Measurements from ENCODE around the gene PHLDA3.

Gene PHLDA3

DNA sequence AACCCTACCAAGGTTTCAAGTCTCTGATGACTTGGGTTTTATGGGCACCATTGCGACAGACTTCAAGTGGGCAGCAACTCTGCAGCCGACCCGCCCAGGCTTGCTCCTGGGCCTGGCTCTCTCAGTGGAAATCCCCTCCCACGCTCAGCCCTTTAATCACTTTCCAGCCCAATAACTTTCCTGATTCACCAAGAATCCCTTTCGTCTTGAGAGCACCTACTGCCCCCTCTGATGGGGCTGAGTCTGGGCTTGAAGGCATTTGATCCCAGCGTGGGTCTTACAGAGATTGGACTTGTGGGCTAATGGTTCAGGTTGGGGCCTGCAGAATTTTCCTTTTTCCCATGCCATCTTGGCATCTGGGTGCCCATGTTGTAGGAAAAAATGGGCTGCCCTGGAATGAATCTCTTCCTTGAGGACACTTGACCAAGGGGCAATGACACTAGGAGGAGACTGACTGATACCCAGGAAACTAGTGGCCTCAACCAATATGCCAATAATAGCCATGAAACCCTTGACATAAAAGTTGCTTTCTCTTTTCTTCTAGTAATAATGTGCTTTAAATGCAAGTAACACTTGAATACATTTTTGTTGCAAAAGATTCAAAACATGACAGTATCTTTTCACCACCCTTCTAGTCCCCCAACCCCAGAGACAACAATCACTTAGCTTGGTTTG is 7.8 kb upstream of the PHLDA3 start:
- Histone ChIP-seq H3K79me2 (ENCODE audit: insufficient read depth, low read length) (no peaks in the 10 kb centered on the region), H3K9ac (ENCODE audit: low read length) (no peak overlapping the region), H3K4me1 (ENCODE audit: insufficient read depth, low read length, severe bottlenecking) (peaks cover 17% of the 10 kb centered on the region), H3K27me3 (ENCODE audit: insufficient read depth, low read length) (0 out of 2 replicates have a peak, but pooled peaks cover 4% of the 10 kb centered on the region), H3K27ac (ENCODE audit: low read depth, low read length, poor library complexity, severe bottlenecking) (no peak overlapping the region), H3K9me2 (ENCODE audit: low read depth, low read length) (no peaks in the 10 kb centered on the region), H4K20me1 (ENCODE audit: insufficient read depth, low read length) (no peaks in the 10 kb centered on the region), H3K4me2 (ENCODE audit: low read length) (no peak overlapping the region), H3K9me3 (ENCODE audit: low read length) (no peaks in the 10 kb centered on the region), H2AFZ (ENCODE audit: low read length) (no peak overlapping the region), H3K4me3 (ENCODE audit: low read depth, low read length, poor library complexity, severe bottlenecking) (no peak overlapping the region), H3F3A (ENCODE audit: insufficient read depth, low read length) (no peaks in the 10 kb centered on the region), H3K36me3 (ENCODE audit: insufficient read depth, low read length) (no peaks in the 10 kb centered on the region)
- TF ChIP-seq, protein P1, sequence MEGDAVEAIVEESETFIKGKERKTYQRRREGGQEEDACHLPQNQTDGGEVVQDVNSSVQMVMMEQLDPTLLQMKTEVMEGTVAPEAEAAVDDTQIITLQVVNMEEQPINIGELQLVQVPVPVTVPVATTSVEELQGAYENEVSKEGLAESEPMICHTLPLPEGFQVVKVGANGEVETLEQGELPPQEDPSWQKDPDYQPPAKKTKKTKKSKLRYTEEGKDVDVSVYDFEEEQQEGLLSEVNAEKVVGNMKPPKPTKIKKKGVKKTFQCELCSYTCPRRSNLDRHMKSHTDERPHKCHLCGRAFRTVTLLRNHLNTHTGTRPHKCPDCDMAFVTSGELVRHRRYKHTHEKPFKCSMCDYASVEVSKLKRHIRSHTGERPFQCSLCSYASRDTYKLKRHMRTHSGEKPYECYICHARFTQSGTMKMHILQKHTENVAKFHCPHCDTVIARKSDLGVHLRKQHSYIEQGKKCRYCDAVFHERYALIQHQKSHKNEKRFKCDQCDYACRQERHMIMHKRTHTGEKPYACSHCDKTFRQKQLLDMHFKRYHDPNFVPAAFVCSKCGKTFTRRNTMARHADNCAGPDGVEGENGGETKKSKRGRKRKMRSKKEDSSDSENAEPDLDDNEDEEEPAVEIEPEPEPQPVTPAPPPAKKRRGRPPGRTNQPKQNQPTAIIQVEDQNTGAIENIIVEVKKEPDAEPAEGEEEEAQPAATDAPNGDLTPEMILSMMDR (IDR thresholded peaks at IDR 0.05; ENCODE audit: low read length) = no peak
- TF ChIP-seq EZH2 (IDR thresholded peaks at IDR 0.05; ENCODE audit: borderline replicate concordance, low read length) = no peak

DNA sequence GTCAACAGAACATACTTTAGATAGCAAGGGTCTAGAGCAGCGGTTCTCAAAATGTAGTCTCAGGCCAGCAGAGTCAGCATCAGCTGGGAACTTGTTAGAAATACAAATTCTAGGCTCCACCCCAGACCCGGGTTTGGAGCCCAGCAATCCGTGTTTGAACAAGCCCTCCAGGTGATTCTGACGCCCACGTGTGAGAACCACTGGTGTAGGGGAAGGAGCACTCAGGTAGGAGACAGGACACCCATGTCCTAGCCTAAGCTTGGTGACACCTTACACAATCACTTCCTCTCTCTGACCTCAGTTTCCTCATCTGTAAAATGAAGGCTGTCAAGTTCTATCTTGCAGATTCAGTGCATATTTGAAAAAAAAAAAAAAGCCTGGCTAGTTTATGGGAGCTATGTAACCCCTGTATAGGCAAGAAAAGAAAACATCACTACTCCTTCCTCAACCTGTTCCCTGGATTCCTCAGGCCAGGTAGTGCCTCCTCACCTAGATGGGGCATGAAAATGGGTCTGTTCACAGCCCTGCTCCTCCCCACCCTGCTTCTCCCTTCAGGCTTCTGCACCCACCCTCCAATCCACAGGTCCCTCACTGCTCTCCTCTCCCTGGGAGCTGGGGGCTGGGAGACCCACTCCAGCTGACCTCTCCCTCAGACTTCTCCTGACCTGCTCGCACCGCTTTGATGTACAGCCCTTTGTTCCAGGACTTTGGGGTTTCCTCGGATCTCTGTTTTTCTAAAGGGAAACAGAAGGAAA is 7.1 kb upstream of the PHLDA3 start:
- no peak overlapping the region for H3K4me2 ChIP-seq (ENCODE audit: low read length)
- no peak for TF ChIP-seq EZH2 (IDR thresholded peaks at IDR 0.05; ENCODE audit: borderline replicate concordance, low read length)
- TF ChIP-seq, protein P1 (IDR thresholded peaks at IDR 0.05; ENCODE audit: low read length) = no peak
- peaks cover 10% of the 10 kb centered on the region for H3K4me1 ChIP-seq (ENCODE audit: insufficient read depth, low read length, severe bottlenecking)

DNA sequence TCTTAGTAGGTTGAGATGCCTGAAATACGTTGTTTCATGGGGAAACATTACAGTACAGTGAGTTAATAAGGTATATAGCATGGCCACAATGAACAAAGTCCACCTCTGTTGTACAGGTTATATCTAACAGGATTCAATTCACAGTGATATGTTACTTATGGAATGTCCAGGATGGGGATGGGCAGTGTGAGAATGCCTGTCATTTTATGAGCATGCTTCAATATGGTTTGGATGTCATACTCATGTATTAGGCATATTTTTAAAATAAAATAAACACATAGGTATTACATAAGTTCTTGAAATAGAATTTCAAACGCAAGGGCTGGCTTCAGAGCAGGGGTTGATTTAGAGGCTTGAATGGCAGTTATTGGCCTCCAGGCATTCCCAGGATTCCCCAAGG is 6.1 kb upstream of the PHLDA3 start:
- Histone ChIP-seq H2AFZ (ENCODE audit: low read length) (no peak overlapping the region), H3K4me3 (ENCODE audit: low read depth, low read length, poor library complexity, severe bottlenecking) (no peak overlapping the region), H3K9me2 (ENCODE audit: low read depth, low read length) (no peaks in the 10 kb centered on the region), H3K9ac (ENCODE audit: low read length) (no peak overlapping the region), H3K4me1 (ENCODE audit: insufficient read depth, low read length, severe bottlenecking) (peaks cover 2% of the 10 kb centered on the region), H3K79me2 (ENCODE audit: insufficient read depth, low read length) (no peaks in the 10 kb centered on the region), H3K27me3 (ENCODE audit: insufficient read depth, low read length) (0 out of 2 replicates have a peak, but pooled peaks cover 4% of the 10 kb centered on the region), H3K27ac (ENCODE audit: low read depth, low read length, poor library complexity, severe bottlenecking) (no peak overlapping the region), H4K20me1 (ENCODE audit: insufficient read depth, low read length) (no peaks in the 10 kb centered on the region), H3F3A (ENCODE audit: insufficient read depth, low read length) (no peaks in the 10 kb centered on the region), H3K4me2 (ENCODE audit: low read length) (no peak overlapping the region), H3K36me3 (ENCODE audit: insufficient read depth, low read length) (no peaks in the 10 kb centered on the region), H3K9me3 (ENCODE audit: low read length) (no peaks in the 10 kb centered on the region)
- TF ChIP-seq EZH2 (IDR thresholded peaks at IDR 0.05; ENCODE audit: borderline replicate concordance, low read length) = no peak

More for the DNA sequence above, 7.1 kb upstream of the PHLDA3 start:
- H3K9me2 ChIP-seq (ENCODE audit: low read depth, low read length) = no peaks in the 10 kb centered on the region
- H3K4me3 ChIP-seq (ENCODE audit: low read depth, low read length, poor library complexity, severe bottlenecking) = no peak overlapping the region
- no peak overlapping the region for H3K9ac ChIP-seq (ENCODE audit: low read length)
- H2AFZ ChIP-seq (ENCODE audit: low read length) = no peak overlapping the region
- no peaks in the 10 kb centered on the region for H3K9me3 ChIP-seq (ENCODE audit: low read length)
- H3K27ac ChIP-seq (ENCODE audit: low read depth, low read length, poor library complexity, severe bottlenecking) = no peak overlapping the region
- no peaks in the 10 kb centered on the region for H3K36me3 ChIP-seq (ENCODE audit: insufficient read depth, low read length)
- H3K79me2 ChIP-seq (ENCODE audit: insufficient read depth, low read length) = no peaks in the 10 kb centered on the region
- 0 out of 2 replicates have a peak, but pooled peaks cover 4% of the 10 kb centered on the region for H3K27me3 ChIP-seq (ENCODE audit: insufficient read depth, low read length)
- no peaks in the 10 kb centered on the region for H4K20me1 ChIP-seq (ENCODE audit: insufficient read depth, low read length)
- no peaks in the 10 kb centered on the region for H3F3A ChIP-seq (ENCODE audit: insufficient read depth, low read length)
